Gastroesophageal sphincter (tissue), 3 donors: ENCODE results near the gene TRAPPC1.

Experiments used
- CTCF ChIP-seq, 4 experiments: fragments of 200-600 bp in 2 of 4; fragments of 450-650 bp in 2 of 4; sonication (generic) in 1 of 4; IDR thresholded peaks; one replicate each; pipeline ENCODE4 v1.5.1; 2017 to 2019; ENCODE audit warnings: antibody characterized with exemption in 4 of 4, mild to moderate bottlenecking in 2 of 4, moderate library complexity in 2 of 4
- POLR2A ChIP-seq, 2 donors: fragments of 450-650 bp; IDR thresholded peaks; one replicate each; pipeline ENCODE4 v1.6.1; 2017; ENCODE audit warnings: antibody characterized with exemption in 2 of 2, mild to moderate bottlenecking in 2 of 2, moderate library complexity in 1 of 2

DNA sequence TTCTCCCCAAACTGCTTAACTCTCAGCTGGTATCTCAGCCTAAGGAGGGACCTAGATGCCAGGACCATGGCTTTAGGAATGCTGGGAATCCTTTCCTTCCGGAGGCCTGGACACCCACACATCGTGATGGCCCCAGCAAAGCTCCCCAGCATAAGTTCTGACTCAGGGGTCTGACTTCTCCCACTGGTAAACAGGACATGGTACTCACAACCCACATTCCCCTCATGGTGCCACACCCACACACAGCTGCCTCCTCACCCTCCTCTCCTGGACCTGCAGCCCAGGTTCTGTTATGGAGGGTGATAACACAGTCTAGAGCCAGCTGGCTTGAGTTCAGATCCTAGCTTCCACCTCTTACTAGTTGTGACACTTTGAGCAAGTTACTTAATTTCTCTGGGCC, 14.9 kb downstream of the TRAPPC1 start:
- TF ChIP-seq CTCF (IDR thresholded peaks at IDR 0.05), result no peak
- no peak for TF ChIP-seq POLR2A (IDR thresholded peaks at IDR 0.05)
